Measurements from ENCODE around the gene ANKRD13B.

ANKRD13B gene

GRCh38 chr17:29569245-29569950, 23.5 kb upstream of the ANKRD13B start:
- no peak for DNase-seq

- no peak for DNase-seq
Measured at GRCh38 chr17:29570521-29570920, 22.4 kb upstream of the ANKRD13B start.

GRCh38 chr17:29571486-29571882, 21.4 kb upstream of the ANKRD13B start:
- DNase-seq, result no peak

- no peak for DNase-seq
Measured at GRCh38 chr17:29571883-29572681, 20.9 kb upstream of the ANKRD13B start.

- DNase-seq, result no peak
Measured at GRCh38 chr17:29572691-29573557, 20.0 kb upstream of the ANKRD13B start.

- DNase-seq, result no peak
Measured at GRCh38 chr17:29573558-29573869, 19.4 kb upstream of the ANKRD13B start.

GRCh38 chr17:29573871-29574731, 18.8 kb upstream of the ANKRD13B start:
- DNase-seq, result no peak

GRCh38 chr17:29574732-29575510, 18.0 kb upstream of the ANKRD13B start:
- DNase-seq, result no peak

- DNase-seq, result no peak
Measured at GRCh38 chr17:29575511-29576213, 17.3 kb upstream of the ANKRD13B start.

- DNase-seq, result no peak
Measured at GRCh38 chr17:29576214-29577000, 16.5 kb upstream of the ANKRD13B start.

- DNase-seq, result no peak
Measured at GRCh38 chr17:29577001-29577370, 15.9 kb upstream of the ANKRD13B start.

- no peak for DNase-seq
Measured at GRCh38 chr17:29577385-29578211, 15.3 kb upstream of the ANKRD13B start.

GRCh38 chr17:29578626-29579485, 14.1 kb upstream of the ANKRD13B start:
- DNase-seq, result no peak

GRCh38 chr17:29579866-29580771, 12.8 kb upstream of the ANKRD13B start:
- DNase-seq, result peak; percentile 66

GRCh38 chr17:29581583-29582253, 11.2 kb upstream of the ANKRD13B start:
- DNase-seq, result no peak

- no peak for DNase-seq
Measured at GRCh38 chr17:29582254-29582765, 10.6 kb upstream of the ANKRD13B start.
